SKM-1 treated with dmso at 0.1 percent for 144 hours (cell line): Measurements from ENCODE around the gene PTPRB.
A peak's percentile ranks its signal among the peaks of the same experiment; 100 is the strongest.

Experiments
- DNase-seq: peaks from one replicate; lab custom pipeline; 2025; ENCODE audit not compliant: unreplicated experiment; lab: John Stamatoyannopoulos, UW

PTPRB gene

DNA sequence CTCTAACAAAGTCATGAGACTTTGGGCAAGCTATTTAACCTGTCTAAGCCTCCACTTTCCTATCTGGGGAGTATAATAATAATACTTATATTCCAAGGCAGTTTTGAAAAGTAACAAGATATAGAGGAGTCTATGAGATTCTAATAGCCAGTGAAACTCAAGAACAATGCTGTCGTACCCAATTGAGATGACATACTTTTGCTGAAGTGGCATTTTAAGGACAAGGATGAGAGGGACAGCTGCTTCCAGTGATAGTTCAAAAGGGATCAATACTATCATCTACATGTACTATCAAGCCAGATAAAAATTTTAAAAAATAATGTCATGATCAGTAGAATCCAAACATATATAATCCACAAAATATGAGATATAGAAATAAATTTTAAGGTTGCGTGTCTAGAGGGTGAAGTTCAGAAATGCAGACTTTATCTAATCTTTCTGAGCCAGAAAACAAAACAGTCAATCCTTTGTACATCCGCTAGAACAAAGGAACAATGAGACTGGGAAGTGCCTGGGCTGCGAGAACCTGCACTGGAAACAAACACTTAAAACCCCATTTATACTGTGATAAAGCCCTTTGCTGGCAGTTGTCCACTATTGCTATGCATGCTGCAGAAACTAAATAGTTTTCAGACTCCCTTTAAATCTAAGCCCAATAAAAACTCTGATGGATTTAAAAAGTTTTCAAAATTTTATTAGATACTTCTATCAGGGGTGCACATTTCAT is 38.6 kb downstream of the PTPRB start:
- DNase-seq: no peak

DNA sequence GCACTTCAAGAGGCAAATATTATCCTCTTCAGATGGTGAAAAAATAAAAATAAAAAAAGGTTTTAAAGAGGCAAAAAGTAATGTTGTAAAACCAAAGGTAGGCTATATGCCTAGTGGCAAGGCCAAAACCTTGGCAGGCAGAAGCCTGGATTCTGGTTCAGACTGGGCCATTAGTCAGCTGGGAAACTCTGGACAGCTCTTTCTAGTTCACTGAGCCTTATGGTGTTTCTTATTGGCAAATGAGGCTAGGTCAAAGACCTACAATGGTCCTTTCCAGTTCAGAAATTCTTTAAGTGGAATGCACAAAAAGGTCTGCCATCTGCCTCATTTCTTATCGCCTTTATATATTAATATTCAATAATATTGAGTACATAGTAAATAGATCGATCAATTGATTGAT is 44.6 kb downstream of the PTPRB start:
- DNase-seq: no peak

DNA sequence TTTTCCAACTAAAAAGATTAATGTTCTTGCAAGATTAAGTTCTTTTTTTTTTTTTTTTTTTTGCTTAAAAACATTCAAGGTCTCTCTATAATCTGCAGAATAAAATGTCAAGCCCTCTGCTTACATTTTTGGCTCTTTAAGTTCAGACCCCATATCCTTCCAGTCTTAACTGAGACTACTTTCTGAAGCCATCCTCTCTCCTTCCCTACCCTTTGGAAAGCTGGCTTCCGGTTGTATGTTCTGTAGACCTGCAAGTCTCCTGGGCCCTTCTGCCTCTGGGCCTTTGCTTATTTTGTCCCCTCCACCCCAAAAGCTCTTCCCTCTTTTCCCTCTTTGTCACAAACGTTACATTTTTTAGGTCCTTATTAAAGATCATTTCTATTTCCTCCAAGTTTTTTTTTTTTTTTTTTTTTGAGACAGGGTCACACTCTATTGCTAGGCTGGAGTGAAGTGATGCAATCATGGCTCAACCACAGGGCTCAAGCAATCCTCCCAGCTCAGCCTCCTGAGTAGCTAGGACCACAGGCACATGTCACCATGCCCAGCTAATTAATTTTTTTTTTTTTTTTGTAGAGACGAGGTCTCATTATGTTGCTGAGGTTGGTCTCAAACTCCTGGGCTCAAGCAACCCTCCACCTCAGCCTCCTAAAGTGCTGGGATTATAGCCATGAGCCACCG is 46.5 kb downstream of the PTPRB start:
- no peak for DNase-seq

DNA sequence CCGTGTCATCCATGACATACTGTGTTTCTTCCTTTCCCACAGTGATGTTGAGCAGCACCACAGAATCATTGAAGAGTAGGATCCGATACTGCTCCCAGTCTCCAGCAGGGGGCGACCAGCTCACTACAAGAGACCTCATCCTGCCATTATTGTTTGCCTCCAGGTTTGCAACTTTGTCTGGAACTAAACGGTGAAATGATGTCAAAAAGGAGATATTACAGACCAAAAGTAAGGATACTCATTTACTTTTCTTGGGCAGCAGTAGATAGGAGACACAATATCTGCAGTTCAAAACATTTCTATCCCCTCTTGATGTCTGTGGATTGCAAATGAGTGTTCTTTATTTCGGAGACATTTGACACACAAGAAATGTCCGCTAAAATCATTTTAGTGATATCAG is 47.2 kb downstream of the PTPRB start:
- DNase-seq: peak; percentile 23

DNA sequence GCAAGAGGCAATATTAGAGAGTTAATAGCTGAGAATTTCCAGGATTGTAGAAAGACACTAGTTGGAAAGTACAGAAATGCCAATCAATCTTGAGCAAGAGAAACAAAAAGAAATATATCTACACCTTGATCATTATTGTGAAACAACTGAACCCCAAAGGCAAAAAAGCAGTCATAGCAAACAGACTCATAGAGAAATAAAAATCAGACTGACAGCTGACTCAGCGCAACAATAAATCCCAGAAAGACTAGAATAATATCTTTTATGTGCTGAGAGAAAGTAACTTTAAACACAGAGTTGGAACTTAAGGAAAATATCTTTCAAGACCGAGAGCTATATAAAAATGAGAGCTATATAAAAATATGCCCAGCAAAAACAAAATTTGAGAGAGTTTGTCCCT is 52.9 kb downstream of the PTPRB start:
- DNase-seq: no peak

DNA sequence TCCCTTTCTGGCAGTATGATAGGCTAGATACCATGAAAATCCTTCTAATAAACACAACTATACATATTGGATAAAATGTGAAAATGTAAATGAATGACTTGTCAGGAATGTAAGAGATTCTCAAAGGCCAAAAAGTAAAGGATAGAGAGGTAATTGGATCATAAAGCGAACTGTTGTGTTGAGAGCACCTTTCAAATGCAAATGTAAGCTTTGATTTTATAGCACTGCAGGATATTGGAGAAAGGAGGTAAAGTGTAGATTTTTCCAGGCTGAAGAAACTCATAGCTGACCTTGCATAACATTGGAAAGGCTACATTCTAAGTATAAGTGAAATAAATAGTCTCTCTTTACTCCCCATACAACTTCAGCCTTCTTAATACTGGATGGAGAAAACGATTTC is 54.0 kb downstream of the PTPRB start:
- DNase-seq: no peak

DNA sequence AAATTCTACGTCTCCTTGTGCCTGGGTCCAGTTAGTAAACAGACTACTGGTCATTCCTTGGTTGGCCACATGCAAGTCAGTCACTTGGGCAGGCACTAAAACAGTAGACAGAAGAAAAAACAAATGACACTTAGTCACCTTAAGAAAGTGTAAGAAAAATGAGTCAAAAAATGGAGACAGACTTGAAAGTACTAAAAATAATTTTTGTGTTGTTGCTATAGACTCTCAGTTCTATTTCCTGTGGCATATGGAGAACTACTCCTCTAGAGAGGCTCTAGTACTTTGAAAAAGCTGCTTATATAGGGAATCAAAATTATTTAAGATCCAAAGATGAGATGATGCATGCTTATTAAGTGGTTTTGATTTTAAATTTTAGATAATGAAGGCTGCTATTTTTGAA is 56.0 kb downstream of the PTPRB start:
- no peak for DNase-seq

DNA sequence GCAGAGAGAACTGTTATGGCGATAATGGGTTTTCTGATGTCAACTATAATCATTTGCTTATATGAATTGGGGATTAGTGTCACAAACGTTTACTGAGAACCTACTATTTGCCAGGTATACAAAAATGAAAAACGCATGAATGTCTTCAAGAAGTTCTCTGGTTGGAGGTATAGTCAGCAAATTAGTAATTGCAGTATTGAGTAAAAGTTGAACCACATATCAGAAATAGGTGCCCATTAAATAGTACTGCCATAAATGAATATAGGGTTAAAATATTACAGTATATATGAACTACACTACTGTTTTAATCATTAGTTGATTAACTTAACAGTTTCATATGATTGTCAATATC is 60.0 kb downstream of the PTPRB start:
- no peak for DNase-seq

DNA sequence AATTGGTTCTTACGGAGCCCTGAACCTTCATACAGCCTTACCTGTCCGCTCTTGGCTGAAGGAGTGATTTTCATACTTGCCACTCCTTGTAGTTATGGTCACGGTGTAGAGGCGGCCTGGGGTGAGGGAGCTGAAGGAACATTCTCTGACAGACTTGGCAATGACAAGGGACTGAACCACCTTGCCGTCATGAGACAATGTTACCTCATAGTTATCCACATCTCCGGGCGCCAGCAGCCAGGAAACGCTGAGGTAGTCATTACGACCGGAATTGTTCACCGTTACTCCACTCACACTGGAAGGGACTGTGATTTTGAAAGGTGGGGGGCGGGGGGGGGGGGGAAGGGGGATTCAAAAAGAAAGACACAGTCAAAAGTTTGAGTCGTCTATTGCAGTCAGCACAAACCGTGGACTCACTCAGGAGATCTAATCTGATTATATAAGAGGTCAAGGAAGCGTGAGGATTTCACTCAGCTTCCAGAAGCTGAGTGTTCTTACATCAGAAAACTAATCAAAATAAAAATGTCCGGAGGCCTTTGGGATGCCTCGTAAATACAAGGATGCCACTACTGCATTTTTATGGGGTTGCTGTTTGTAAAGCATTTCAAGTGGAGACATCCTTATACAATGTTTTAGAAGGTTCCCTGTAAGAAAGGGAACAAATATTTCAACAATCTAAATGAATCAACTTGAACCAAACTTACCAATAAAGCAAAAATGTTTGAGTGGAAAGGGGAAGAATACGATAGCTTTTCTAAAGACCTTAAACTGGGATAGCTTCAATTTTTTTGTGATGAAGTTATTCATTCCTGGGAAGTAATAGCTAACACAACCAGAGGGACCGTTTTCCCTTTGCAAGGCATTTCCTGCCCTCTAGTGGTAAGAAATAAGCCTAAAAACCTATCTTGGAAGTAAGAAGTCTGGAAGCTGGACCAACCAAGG is 60.6 kb downstream of the PTPRB start:
- DNase-seq: no peak

DNA sequence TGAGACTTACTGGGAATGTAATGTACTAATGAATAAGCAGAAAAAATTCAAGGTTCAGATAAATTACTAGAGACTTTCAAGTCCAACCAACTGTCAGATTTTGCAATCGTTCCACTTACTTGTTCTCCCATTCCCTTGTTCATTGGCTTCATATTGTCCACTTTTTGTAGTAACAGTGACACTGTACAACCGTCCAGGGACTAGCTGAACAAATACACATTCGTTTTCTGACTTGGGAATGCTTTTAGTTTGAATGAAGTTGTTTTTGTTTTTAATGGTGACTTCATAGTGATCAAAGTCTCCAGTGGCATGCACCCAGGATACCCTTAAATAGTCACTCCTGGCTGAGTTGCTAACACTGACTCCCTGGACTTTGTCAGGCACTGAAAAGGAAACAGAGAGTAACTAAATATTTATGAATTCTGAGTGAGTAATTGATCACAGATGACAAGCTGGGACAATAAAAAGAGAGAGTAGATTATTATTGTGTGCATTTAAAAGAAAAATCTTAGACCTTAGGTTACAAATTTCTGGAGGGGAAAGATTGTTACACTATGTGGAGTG is 65.4 kb downstream of the PTPRB start:
- DNase-seq: no peak

DNA sequence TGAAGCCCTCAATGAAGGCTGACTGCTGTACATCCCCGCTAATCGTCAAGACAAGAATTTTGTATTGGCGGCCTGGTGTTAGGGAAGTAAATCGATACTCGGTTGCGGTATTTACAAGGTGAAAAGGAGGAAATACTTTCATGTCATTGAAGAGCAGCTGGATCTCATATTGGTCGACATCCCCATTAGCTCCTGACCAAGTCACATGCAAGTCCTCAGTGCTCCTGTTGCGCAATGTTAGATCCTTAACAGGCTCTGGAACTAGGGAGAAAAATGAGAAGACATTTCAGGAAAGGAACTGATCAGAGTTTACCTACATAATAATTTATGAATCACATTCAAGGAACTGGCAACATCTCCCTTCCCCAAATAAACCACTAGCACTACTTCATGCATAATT is 66.2 kb downstream of the PTPRB start:
- no peak for DNase-seq

DNA sequence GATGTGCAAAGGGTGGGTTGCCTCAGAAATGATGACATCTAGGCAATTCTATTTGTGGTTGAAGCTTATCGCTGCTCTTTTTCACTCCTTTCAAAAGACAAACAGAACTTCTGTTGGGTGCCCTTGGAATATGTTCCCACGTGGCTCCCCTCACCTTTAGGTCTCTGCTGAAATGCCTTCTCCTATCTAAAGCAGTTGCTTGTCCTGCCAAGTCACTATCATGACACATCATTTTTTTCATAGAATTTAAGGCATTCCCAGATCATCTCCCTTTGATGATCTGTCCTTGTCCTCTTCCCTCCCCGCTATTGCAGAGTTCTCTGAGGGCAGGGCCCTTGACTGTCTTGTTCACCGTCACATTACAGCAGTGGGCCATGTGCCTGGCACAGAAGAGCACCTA is 75.7 kb downstream of the PTPRB start:
- DNase-seq: no peak

DNA sequence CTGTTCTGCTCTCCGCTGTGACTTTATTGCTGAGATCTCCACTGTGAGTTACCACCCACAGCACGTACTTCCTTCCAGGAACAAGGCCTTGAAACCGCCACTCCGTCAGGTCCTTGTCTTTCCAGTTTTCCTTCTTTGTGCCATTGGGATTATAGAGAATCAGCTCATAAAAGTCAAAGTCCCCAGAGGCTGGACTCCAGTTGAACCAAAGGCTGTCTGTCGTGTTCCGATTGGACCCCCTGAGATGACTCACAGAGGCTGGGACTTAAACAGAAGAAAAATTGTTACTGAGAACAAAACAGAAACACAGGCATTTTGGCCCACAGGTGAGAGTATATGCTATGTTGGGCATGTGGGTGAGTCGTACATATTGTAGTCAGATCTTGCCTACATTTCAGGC is 76.6 kb downstream of the PTPRB start:
- no peak for DNase-seq

DNA sequence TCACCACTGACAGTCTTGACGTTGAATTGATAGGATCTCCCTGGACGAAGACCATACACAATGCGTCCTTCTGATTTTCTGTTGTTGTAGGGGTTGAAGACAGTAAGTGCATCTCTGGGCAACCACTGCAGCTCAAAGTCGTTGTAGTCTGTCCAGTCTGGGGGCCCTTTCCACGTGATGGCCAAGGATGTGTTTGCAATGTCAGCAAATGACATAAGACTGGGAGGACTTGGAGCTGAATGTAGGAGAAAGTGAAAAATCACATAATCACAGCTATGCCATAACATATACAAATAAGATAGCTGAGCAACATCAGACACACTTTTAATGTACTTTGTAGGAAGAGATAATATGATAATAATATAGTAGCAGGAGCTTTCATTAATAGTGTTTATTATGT is 77.8 kb downstream of the PTPRB start:
- DNase-seq: no peak

DNA sequence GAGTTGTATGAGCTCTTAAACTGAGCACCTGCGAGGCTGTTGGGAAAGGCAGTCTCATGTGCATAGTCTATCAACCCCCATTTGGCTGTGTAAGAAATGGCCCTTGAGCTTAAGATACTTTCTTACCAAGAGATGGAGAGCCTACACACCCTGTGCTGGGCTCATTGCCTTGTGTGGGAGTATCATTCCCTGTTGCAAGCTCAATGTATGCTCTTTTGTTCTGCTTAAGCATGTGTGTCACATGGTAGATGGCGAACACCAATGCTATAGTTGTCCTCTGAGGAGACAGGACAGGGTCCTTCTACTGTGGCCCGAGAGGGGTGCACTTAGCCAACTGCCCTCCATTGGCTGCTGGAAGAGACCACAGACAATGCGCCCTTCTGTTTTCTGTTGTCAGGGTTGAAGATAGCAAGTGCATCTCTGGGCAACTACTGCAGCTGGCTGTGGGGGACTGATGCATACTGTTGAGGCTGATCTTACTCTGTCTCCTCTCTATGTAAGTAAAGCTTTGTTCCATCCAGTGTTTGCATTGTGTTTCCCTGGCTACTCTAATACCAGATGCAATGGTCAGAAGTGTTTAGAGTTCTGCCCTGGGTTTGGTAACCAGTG is 79.5 kb downstream of the PTPRB start:
- no peak for DNase-seq

DNA sequence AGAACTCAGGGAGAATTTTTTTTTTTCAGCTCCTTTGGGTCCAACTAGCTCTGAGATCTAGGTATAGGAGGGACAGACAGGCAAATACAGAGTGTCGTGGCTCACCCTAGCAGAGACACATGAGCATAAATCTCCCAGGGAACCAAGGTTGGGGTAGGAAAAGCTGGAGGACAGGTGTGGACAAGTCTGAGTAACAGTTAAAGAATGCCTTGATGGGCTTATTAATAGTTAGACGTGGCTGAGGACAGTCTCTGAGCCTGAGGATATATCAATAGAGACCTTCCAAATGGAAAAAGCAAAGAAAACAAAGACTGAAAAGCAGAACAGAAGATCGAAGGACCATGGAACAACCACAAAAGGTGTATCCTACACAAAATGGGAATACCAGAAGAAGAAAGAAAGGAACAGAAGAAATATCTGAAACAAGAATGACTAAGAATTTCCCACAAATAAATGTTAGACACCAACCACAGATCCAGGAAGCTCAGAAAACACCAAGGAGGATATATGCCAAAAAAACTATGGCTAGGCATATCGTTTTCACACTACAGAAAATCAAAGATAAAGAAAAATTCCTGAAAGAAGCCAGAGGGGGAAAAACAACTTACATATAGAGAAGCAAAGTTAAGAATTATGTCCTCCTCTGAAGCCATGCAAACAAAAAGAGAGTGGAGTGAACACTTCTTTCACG is 80.9 kb downstream of the PTPRB start:
- no peak for DNase-seq

DNA sequence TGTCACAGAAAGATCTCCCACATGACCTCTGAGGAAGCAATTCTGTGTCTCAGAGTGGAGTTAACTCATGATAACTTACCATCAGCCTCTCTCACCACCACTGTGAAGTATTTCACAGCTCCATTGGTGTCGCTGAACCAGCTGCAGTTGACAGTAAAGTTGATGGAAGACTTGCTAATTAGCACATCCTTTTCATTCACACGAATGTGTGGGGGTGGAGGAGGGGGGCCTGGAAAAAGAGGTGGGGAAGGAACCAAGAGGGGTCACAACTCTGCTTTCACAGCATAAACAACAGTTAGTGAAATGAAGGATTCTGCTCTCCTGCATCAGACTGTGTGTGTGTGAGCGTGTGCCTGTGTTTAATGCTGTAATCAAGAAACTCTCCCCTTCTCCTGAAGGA is 82.1 kb downstream of the PTPRB start:
- DNase-seq: no peak

DNA sequence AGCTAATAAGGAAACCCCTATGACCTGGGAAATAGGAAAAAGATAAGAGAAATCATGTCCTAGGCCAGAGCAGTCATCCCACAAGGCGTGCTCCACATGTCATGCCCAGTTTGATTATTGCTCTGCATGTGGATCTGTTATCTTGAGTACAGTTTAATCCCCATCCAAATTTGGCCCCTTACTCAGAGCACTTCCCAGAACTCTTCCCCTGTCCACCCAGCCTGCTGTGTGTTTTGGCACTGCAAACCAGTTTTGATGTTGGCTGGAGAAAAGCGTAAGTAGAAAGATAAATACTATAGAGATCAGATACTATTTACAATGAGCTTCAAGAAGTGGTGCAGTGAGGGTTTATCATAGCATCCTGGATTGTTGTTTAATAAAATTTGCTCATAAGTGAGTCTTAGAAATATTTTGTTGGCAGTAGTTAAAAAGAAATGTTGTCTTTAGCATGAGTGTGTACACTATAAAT is 83.8 kb downstream of the PTPRB start:
- no peak for DNase-seq

DNA sequence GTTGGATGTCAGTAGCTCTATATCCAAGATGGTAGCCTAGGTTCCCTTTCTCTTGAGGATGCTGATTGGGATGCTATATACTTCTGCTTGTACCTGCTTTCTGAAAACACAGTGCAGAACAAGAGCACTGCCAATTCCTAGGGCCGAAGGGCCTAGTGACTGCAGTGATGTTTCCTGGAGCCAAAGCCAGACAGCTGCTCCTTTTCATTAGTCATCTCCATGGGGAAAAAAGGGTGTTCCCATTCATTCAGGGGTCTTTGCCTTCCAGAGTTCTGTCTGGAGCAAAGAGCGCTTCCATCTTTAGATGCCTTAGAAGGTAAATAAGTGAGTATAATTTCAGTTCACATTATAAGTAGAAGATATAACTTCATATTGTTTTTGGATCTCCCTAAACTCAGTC is 85.5 kb downstream of the PTPRB start:
- no peak for DNase-seq

DNA sequence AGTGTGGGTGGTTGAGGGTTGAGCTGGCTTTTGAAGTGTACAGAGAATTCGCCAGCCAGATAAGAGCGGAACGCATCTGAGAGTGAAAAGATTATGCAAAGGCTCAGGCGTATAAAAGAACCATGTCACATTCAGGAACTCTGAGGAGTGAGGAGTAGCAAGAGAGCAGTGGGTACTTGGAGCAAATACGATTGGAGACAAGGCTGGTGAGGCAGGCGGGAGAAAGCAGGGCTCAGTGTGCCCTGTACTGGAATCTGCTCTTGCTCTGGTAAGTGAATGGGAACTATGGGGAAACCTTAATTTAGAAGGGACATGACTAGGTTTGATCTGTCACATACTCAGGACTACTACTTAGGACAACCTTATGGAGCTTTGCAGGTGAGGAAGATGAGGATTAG is 87.0 kb downstream of the PTPRB start:
- DNase-seq: no peak
